ENCODE results near the gene CTSG. TPM values are rescaled to one million over a fixed set of nuclear protein-coding genes. Genes with fewer than 3 reads are reported as not detected.
"Not testable (repeated sequence)": the region's sequence is repeated elsewhere in the genome, so short reads cannot be mapped to it uniquely, and the experiment has no call there.

Gene CTSG
- total RNA-seq, 4 donors from 2014 or later = 0.27 to 10.5 (median 1.5) TPM

- TF ChIP-seq POLR2A (IDR thresholded peaks at IDR 0.05) (no peak), CTCF (IDR thresholded peaks at IDR 0.05) (no peak)
- H3K4me3 ChIP-seq (ENCODE audit: low read depth, poor library complexity, severe bottlenecking) = no peak overlapping the region
- no peak for DNase-seq (ENCODE audit: low spot score in 2 of 2)
- 66 to 69% methylated on average over 3 of the region's 3 CpGs for WGBS, 2 donors
- intact Hi-C loops (cut with DNase I; ENCODE audit: low total_unique reads) = no loop called here
Measured at GRCh38 chr14:24534286-24534685, 41.8 kb downstream of the CTSG start.

GRCh38 chr14:24525877-24526620 lies 50.0 kb downstream of the CTSG start:
- DNase-seq (ENCODE audit: low spot score in 2 of 2); H3K4me3 ChIP-seq (ENCODE audit: low read depth, poor library complexity, severe bottlenecking); intact Hi-C loops (cut with DNase I; ENCODE audit: low total_unique reads): not testable (repeated sequence)
- WGBS, 2 donors = 69 to 70% methylated on average over 15 of the region's 15 CpGs

Other genes starting within 250 kb of the CTSG start
- gene ADCY4, start 241.2 kb downstream of the CTSG start, total RNA-seq = 10 to 100 TPM in 3 of 4 donors, 1 to 10 TPM in 1; 6.7 to 22.8 (median 16.5) TPM
- 10 to 100 TPM in 1 of 4 donors, 1 to 10 TPM in 3; 6.3 to 18.0 (median 7.2) TPM for gene RIPK3, start 236.3 kb downstream of the CTSG start, total RNA-seq
- 10 to 100 TPM in 3 of 4 donors, 1 to 10 TPM in 1; 8.3 to 26.1 (median 14.0) TPM for gene NFATC4, start 208.1 kb downstream of the CTSG start, total RNA-seq
- gene NYNRIN, start 177.2 kb downstream of the CTSG start, total RNA-seq = 10 to 100 TPM; 17.7 to 37.8 (median 23.5) TPM
- gene CBLN3, start 146.6 kb downstream of the CTSG start, total RNA-seq = 1 to 10 TPM in 2 of 4 donors, under 1 TPM in 2; 0.76 to 1.4 (median 1.1) TPM
- 100 to 1,000 TPM in 1 of 4 donors, 10 to 100 TPM in 3; 66.0 to 147 (median 90.6) TPM for gene KHNYN, start 146.3 kb downstream of the CTSG start, total RNA-seq
- 10 to 100 TPM; 21.0 to 39.1 (median 30.2) TPM for gene SDR39U1, start 133.5 kb downstream of the CTSG start, total RNA-seq
- 1 to 10 TPM in 2 of 4 donors, under 1 TPM in 1, not detected in 1; 0.63 to 2.2 (median 1.2) TPM for gene CMA1, start 68.0 kb downstream of the CTSG start, total RNA-seq
- not detected for gene GZMH, start 33.4 kb upstream of the CTSG start, total RNA-seq
- gene GZMB, start 57.9 kb upstream of the CTSG start, total RNA-seq = 1 to 10 TPM in 1 of 4 donors, under 1 TPM in 1, not detected in 2; 0.75 to 1.0 TPM

Measured in lower leg skin (tissue), 4 donors.